ENCODE results near the gene ZNF467.
A peak's percentile ranks its signal among the peaks of the same experiment; 100 is the strongest.

The ZNF467 gene

GRCh38 chr7:149808311-149808710 lies 34.9 kb upstream of the ZNF467 start:
- DNase-seq (ENCODE audit: low read depth in 2 of 3, low spot score in 2 of 3) = no peak

DNA sequence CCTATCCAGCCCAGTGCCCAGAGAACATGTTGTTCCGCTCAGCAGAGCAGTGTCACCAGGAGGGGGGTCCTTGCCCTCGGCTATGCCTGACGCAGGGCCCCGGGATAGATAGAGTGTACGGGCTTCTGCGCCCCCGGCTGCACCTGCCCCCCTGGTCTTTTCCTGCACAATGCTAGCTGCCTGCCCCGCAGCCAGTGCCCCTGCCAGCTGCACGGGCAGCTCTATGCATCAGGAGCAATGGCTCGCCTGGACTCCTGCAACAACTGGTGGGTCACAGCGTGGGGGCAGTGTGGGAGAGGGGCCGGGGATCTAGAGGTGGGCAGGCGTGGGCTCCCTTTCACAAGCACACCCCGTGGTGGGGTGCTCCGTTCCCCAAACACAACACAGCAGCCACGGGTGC lies 33.3 kb upstream of the ZNF467 start:
- no peak for DNase-seq (ENCODE audit: low read depth in 2 of 3, low spot score in 2 of 3)

- DNase-seq (ENCODE audit: low read depth in 2 of 3, low spot score in 2 of 3) = no peak
Observed at GRCh38 chr7:149804106-149804505, 30.7 kb upstream of the ZNF467 start.

DNA sequence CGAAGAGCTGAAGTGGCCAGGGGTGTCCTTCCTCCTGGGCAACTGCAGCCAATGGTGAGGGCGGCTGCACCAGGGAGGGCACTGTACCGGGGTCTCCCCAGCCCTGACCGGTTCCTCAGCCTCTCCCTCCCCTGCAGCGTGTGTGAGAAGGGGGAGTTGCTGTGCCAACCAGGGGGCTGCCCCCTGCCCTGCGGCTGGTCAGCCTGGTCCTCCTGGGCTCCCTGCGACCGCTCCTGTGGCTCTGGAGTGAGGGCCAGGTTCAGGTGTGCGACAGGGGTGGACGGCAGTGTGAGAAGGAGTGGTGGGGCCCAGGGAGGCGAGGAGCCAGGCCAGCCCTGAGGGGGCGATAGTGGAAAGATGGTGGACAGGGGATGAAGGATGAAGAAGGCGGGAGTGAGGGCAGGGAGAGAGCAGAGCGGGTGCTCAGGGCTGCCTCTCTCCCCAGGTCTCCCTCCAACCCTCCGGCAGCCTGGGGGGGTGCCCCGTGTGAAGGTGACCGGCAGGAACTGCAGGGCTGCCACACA lies 30.2 kb upstream of the ZNF467 start:
- DNase-seq (ENCODE audit: low read depth in 2 of 3, low spot score in 2 of 3) = no peak

- no peak for DNase-seq (ENCODE audit: low read depth in 2 of 3, low spot score in 2 of 3)
Observed at GRCh38 chr7:149802966-149803365, 29.6 kb upstream of the ZNF467 start.

DNA sequence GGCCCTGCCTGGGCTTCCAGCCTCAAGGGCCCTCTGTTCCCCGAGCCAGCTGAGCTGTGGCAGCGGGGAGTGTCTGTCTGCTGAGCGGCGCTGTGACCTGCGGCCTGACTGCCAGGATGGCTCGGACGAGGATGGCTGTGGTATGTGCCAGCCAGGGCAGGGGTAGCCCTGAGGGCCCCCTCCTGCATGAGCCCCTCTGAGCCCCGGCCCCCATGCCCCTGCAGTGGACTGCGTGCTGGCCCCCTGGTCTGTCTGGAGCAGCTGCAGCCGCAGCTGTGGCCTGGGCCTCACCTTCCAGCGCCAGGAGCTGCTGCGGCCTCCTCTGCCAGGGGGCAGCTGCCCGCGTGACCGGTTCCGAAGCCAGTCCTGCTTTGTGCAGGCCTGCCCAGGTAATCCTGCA lies 28.4 kb upstream of the ZNF467 start:
- no peak for DNase-seq (ENCODE audit: low read depth in 2 of 3, low spot score in 2 of 3)

DNA sequence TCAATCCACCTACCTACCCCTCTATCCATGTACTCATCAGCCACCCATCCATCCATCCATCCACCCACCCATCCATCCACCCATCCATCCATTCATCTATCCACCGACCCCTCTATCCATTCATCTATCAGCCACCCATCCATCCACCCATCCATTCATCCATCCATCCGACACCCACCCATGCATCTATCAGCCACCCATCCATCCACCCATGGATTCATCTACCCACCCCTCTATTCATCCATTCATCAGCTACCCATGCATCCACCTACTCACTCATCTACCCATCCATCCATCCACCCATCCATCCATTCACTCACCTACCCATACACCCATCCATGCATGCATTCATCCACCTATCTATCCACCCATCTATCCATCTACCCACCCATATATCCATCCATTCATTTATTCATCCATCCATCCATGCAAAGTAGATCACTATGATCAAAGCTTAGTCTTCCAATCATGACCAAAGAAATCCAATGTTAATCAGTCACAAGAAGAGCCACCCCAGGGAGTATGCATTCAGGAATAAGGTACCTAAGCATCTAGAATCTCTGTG lies 27.7 kb upstream of the ZNF467 start:
- no peak for DNase-seq (ENCODE audit: low read depth in 2 of 3, low spot score in 2 of 3)

DNA sequence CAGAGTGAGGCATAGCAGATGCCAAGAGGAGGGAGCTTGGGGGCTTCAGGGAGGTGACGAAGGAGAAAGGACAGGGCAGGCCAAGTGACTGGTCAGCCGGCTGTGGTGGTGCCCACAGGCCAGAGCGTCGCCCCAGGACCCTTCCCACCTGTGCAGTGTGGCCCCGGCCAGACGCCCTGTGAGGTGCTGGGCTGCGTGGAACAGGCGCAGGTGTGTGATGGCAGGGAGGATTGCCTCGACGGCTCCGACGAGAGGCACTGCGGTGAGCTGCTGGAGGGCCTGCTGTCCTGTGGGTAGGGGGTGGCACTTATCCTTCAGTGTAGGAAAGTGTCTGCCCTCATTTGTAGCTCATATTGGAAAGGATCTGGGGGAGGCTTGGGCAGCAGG lies 26.8 kb upstream of the ZNF467 start:
- no peak for DNase-seq (ENCODE audit: low read depth in 2 of 3, low spot score in 2 of 3)

DNA sequence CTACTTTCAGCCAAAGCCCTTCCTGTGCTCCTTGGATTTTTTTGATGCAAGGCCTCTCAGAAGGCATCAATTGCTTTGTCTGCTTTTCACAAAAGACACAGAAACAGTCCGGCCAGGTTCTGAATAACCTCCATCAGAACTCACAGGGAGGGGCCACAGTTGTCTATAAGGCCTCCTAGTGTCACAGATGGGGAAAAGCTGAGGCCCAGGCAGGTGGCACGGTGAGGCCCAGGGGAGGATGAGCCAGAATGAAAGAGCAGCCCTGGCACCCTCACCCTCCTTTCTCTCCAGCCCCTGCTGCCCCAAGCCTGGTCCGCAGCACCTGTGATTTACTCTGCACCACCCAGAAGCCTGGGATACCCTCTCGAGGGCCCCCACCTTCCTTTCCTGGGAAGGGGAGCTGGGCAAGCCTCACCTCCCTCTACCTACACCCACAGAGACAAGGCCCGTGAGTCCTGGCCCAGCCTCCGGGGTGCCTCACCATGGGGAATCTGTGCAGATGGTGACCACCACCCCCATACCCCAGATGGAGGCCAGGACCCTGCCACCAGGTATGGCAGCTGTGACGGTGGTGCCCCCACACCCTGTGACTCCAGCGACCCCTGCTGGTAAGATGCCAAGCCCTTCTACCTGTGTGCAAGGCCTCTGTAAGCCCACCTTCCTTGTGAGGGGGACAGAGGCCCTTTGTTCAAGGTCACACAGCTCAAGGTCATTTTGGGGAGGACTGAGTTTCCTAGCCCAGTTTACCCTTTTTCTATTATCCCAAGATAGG lies 26.2 kb upstream of the ZNF467 start:
- peak in 2 of 3 experiments; percentile 28 to 43 for DNase-seq (ENCODE audit: low read depth in 2 of 3, low spot score in 2 of 3)

GRCh38 chr7:149797771-149798170 lies 24.4 kb upstream of the ZNF467 start:
- no peak for DNase-seq (ENCODE audit: low read depth in 2 of 3, low spot score in 2 of 3)

GRCh38 chr7:149796287-149796860 lies 23.0 kb upstream of the ZNF467 start:
- DNase-seq (ENCODE audit: low read depth in 2 of 3, low spot score in 2 of 3) = no peak

GRCh38 chr7:149795126-149795525 lies 21.7 kb upstream of the ZNF467 start:
- DNase-seq (ENCODE audit: low read depth in 2 of 3, low spot score in 2 of 3) = no peak

GRCh38 chr7:149794661-149795060 lies 21.3 kb upstream of the ZNF467 start:
- no peak for DNase-seq (ENCODE audit: low read depth in 2 of 3, low spot score in 2 of 3)

GRCh38 chr7:149793261-149793660 lies 19.9 kb upstream of the ZNF467 start:
- DNase-seq (ENCODE audit: low read depth in 2 of 3, low spot score in 2 of 3) = no peak

- DNase-seq (ENCODE audit: low read depth in 2 of 3, low spot score in 2 of 3) = no peak
Observed at GRCh38 chr7:149792220-149792595, 18.8 kb upstream of the ZNF467 start.

DNA sequence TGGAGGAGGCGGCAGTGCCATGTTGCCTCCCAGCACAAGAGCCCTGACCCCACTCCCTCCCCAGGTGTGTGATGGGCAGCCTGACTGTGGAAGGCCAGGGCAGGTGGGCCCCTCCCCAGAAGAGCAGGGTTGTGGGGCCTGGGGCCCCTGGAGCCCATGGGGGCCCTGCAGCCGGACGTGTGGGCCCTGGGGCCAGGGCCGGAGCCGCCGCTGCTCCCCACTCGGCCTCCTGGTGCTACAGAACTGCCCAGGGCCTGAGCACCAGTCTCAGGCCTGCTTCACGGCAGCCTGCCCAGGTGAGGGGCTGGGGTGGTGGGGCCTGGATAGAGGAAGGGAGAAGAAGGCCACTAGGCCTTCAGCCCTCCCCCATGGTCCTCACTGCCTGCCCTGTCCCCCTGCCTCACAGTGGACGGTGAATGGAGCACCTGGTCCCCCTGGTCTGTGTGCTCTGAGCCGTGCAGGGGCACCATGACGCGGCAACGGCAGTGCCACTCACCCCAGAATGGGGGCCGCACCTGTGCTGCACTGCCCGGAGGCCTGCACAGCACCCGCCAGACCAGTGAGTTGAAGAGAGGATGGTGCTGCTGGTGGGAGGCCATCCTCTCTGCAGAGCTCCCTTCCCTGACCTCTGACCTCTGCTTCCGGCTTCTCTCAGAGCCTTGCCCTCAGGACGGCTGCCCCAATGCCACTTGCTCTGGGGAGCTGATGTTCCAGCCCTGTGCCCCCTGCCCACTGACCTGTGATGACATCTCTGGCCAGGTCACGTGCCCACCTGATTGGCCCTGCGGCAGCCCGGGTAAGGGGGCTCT lies 18.2 kb upstream of the ZNF467 start:
- DNase-seq (ENCODE audit: low read depth in 2 of 3, low spot score in 2 of 3) = no peak

- no peak for DNase-seq (ENCODE audit: low read depth in 2 of 3, low spot score in 2 of 3)
Observed at GRCh38 chr7:149790754-149791360, 17.5 kb upstream of the ZNF467 start.

GRCh38 chr7:149790146-149790548 lies 16.8 kb upstream of the ZNF467 start:
- peak in 1 of 3 experiments; percentile 38 for DNase-seq (ENCODE audit: low read depth in 2 of 3, low spot score in 2 of 3)

DNA sequence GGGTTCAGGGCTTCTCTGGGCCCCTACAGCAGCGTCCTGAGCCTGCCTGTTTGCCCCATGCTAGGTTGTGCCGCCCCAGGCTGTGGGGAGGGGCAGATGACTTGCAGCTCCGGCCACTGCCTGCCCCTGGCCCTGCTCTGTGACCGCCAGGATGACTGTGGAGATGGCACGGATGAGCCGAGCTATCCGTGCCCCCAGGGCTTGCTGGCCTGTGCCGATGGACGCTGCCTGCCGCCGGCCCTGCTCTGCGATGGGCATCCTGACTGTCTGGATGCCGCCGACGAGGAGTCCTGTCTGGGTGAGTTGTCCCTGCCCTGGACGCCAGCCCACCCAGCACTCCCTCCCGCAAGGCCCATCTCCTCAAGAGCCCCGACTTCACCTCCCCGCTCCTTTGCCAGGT lies 15.7 kb upstream of the ZNF467 start:
- DNase-seq (ENCODE audit: low read depth in 2 of 3, low spot score in 2 of 3) = no peak

DNA sequence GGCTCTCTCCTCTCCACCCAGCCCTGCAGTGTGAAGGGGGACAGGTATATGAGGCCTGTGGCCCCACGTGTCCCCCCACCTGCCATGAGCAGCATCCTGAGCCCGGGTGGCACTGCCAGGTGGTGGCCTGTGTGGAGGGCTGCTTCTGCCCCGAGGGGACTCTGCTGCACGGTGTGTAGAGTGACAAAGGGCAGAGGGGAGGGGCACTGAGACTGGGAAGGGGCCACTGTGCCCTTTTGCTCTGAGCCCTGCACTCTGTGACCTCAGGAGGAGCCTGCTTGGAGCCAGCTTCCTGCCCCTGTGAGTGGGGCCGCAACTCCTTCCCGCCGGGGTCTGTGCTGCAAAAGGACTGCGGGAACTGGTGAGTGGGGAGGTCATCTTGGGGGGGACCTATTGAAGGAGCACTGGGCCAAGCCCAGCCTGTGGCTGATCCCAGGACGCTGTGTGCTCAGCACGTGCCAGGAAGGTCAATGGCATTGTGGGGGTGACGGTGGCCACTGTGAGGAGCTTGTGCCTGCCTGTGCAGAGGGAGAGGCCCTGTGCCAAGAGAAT lies 15.0 kb upstream of the ZNF467 start:
- no peak for DNase-seq (ENCODE audit: low read depth in 2 of 3, low spot score in 2 of 3)

Measured in activated CD8-positive, alpha-beta memory T cell treated with anti-CD3 and anti-CD28 coated beads for 48 hours (primary cell).